NCI-H1417 treated with DMSO at 0.1 percent for 48 hours (cell line): Measurements from ENCODE around the gene SPATA31C1.
"Not testable (repeated sequence)": the region's sequence is repeated elsewhere in the genome, so short reads cannot be mapped to it uniquely, and the experiment has no call there.

ENCODE experiments used
- DNase-seq: peaks from one replicate; lab custom pipeline; 2025; lab: John Stamatoyannopoulos, UW

Gene SPATA31C1

DNA sequence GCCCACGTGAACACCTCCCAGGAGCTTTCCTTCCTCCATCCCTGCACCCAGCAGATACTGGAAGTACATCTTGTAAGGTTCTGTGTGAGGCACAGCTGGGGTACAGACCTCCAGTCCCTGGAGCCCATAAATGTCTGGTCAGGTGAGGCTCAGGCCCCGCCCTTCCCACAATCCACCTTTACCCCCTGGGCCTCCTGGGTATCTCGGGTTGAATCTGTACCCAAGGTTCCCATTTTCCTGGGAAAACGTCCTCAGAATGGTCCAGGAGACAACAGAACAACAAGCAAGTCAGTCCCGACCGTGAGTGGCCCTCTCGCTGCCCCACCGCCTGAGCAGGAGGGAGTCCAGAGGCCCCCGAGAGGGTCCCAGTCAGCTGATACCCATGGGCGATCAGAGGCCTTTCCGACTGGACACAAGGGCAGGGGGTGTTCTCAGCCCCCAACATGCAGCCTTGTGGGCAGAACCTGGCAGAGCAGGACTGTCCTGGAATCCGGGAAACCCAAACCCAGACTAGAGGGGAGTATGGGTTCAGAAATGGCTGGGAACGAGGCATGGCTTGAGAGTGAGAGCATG, 30.7 kb upstream of the SPATA31C1 start:
- DNase-seq, result no peak

DNA sequence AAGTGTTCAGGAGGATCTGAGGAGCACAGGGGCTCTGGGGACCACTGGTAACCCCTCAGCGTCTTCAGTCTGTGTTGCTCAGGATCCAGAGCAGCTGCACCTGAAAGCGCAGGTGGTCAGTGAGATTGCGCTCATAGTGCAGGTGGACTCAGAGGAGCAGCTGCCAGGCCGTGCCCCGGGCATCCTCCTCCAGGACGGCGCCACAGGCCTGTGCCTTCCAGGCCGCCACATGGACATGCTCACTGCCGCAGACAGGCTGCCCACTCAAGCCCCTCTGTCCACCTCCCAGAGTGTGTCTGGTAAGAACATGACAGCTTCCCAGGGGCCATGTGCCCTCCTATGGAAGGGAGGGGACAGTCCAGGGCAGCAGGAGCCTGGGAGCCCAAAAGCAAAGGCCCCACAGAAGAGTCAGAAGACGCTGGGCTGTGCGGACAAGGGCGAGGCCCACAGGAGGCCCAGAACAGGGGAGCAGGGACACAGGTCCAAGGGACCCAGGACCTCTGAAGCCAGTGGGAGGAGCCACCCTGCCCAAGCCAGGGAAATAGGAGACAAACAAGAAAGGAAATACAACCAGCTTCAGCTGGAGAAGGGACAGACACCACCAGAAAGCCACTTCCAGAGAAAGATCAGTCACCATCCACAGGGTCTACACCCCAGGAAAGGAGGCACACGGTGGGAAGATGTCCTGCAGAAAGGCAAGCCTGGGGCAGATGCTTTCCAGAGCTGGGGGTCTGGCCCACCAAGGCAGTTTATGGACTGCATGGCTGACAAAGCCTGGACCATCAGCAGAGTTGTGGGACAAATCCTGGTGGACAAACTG, 29.9 kb upstream of the SPATA31C1 start:
- no peak for DNase-seq

DNA sequence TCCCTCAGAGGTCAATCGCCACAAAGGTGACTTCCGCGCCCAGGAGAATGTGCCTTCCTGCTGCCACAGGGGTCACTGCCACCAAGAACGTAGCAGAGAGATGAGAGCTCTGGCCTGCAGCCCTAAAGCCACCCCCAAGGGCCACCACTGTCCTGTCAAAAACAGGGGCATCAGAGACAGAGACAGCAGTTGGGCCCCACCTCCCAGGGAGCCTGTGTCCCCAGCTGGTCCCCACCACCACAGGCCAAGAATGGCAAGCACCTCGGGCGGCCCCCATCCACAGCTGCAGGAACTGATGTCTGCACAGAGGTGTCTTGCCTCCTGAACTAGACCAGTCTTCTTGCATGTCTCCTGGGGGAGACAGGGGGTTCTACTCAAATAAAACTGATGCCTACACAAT, 29.3 kb upstream of the SPATA31C1 start:
- no peak for DNase-seq

DNA sequence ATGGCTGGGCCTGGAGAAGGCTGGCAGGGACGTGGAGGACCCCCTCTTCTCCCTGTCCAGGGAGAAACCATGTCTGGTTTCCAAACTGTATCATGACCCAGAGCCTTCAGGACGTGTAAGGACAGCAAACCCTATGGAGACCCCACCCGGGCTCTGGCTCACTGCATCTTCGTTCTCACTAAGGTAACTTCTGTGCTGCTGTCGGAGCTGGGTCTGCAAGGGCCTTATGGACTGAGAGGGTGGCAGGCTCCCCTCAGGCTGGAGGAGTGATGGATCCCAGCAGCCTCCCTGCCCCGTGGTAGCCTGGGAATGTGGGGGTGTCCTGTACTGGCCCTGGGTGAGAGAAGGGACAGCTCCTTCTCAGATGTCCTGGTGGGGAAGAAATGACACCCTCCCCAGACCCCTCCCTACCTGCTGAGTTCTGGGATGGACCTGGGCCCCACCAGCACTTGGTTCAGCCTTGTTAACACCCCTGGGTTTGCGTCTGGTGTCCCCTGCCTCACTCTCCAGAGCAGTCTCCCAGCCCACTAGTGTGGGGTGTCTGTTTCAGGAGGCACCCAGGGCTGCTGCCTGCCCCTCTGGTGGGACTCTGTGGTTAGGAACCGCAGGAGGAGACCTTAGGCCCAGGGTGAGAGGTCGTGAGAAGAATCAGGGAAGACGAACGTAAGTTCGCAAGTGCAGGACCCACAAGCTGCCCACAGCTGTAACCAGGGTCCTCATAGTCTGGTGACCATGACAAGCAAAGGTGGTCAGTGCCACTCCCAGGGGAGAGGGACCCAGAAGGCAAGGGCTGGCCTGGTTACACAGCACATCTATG, 28.5 kb upstream of the SPATA31C1 start:
- DNase-seq, result no peak

DNA sequence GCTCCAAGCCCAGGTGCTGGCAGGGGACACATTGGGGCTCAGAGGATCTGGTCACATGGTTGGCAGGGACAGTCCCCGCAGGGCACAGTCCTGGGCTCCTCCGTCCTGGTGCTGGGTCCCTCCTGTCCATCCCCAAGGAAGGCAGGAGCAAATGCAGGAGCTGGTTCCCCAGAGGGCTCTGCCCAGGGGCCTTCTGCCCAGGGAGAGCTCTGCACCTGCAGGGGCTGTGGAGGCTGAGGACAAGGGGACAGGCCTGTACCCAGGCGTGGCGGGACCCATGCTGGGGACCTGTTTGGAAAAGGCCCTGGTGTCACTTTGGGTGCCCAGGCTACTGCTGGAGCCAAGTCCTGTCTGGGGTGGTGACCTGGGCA, 27.9 kb upstream of the SPATA31C1 start:
- DNase-seq, result no peak

DNA sequence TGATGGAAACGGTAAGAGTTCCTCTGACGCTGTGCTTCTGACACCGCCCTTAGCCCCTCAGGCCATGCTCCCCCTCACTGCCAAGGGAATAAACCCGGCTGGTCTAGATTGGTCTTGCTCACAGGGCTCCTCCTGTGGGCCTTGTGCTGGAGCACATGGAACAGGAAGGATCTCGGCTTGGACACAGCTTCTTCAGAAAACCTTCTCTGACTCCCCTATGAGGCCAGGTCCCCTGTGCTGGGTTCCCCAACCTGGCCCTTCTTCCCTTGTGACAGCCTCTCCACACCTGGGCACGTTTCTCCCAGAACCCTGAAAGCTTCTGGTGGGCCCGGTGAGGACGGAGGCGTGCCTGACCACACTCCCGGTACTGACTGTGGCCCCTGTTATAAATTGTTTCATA, 26.9 kb upstream of the SPATA31C1 start:
- DNase-seq, result no peak

DNA sequence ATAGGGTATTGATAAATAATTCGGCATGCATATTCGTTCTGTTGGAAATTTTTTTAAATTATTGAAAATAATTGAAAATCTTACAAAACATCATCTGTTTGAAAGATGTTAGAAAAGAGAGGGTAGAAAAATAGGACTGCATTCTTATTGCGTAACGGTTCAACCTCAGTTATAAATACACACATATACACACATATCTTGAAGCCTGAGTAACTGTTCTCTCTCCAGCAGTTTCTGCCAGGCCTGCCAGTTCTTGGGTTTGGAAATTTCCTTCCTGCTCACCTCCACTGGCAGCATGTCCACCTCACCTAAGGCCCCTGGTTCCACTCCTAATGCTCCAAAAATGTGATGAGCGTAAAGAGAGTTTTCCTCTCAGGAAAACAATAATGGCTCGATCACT, 26.0 kb upstream of the SPATA31C1 start:
- no peak for DNase-seq

DNA sequence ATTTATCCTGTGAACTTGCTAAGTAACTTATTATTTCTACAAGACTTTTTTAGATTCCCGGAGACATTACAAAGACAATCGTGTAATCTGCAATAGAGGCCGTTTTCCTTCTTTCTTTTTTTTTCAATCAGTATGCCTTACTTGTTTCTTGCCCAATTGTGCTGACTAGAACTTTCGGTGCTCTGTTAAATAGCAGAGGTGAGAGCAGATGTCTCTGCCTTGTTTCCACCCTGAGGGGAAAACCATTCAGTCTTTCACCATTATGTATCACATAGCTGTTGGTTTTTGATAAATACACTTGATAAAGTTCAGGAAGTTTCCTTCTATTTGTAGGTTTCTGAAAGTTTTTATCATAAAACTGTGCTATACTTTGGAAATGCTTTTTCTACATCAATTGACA, 24.8 kb upstream of the SPATA31C1 start:
- no peak for DNase-seq

DNA sequence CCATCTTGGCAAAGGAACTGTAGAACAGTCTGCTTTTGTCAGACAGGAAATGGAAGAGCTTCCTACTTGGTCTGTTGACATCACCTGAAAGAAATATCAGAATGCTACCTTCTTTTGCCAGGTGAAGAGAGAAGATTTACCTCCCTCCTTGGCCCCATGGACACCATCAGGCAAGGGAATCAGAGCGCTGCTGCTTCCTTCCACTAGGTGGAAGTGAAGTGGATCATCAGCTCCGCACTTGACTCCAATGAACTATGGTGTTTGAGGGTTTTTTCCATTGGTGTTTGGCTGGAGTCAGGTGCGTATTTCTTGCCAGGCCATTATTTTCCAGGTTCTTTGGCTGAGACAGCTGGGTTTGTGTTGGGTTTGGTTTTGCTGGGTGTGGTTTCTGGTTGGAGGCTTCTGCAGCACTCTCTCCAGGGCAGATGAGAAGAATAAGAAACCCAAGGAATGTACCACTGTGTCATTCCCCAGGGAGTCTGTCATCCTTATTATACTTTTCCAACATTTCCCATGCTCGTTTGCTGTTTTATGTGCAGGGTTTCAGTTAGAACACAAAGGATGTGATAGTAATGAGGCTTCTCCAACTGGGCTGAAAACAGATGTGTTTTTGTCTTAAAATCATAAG, 22.6 kb upstream of the SPATA31C1 start:
- no peak for DNase-seq

DNA sequence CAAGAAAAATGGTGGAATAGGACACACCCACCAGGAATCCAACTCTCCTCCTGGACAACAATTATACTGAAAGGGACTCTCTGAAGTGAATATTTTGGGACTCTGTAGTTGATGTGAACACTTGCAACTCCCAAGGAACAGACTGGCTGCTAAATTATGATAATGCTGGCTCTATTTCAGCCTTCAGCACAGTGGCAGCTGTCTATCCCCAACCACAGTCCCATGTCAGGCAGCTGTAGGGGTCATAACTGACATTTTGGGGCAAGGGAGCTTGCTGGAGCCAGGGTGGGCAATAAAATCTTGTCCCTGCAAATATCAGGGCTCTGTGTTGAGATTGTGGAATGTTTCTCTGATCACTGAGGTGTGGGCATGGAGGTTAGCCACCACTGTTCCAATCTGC, 20.9 kb upstream of the SPATA31C1 start:
- DNase-seq, result no peak

DNA sequence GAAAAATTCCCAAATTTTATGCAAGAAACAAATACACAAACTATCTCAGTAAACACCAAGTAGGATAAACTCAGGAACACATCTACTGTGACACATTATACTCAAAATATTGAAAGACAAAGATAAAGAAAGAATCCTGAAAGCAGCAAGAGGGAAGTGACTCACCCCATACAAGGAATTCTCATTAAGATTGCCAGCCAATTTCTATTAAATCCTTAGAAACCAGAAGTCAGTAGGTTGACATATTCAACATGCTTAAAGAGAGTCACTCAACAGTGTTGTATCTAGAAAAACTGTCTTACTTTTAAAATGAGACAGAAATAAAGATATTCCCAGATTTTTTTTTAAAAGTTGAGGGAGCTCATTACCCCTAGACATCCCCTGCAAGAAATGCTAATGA, 19.6 kb upstream of the SPATA31C1 start:
- no peak for DNase-seq

DNA sequence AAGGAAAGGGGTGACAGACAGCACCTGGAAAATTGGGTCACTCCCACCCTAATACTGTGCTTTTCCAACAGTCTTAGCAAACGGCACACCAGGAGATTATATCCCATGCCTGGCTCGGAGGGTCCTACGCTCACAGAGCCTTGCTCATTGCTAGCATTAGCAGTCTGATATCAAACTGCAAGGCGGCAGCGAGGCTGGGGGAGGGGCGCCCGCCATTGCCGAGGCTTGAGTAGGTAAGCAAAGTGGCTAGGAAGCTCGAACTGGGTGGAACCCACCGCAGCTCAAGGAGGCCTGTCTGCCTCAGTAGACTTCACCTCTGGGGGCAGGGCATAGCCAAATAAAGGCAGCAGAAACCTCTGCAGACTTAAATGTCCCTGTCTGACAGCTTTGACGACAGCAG, 15.4 kb upstream of the SPATA31C1 start:
- not testable (repeated sequence) for DNase-seq

DNA sequence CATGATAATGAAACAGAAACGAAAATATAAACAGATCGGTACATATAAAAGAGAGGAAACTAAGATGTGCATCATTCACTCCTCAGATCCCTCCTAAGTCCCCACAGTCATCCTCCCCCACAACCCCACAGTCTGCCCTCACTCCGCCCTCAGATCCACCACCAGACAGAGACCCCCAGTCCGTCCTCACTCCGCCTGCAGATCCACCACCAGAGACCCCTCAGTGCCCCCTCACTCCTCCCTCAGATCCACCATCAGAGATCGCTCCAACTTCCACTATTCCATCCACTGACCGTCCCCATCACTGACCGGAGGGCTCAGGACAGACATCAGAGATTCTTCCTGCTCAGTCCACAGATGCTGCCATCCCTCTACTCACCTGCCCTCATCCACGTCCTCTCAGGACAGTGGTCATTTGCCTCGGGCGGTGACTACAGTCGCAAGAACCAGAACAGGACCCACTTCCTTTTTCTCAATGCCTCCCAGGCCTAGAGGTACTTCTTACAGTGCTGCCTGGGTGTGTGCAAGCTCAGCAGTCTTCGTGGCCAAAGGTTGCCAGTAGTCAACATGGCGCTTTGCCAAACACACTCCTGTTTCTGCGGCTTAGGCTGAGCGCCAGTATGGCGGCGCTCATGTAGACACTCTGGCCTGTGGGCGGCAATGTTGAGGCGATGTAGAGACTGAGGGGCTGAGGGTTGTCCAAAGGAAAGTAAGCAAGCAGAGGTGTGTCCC, 8.3 kb upstream of the SPATA31C1 start:
- DNase-seq, result no peak

DNA sequence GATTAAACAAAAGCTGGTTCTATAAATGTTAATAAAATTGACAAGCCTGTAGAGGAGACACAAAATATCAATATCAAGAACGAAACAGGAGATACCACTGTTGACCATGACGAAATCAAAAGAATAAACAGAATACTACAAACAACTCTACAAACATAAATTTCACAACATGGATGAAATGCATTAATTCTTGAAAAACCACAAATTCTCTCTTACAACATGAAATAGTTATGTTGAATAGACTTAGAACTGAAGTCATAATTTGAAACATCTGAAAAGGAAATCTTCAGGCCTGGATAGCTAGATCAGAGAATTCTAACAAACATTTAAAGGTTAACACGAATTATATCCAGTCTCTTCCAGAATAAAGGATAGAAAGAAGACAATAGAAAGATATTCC, 6.9 kb upstream of the SPATA31C1 start:
- no peak for DNase-seq

DNA sequence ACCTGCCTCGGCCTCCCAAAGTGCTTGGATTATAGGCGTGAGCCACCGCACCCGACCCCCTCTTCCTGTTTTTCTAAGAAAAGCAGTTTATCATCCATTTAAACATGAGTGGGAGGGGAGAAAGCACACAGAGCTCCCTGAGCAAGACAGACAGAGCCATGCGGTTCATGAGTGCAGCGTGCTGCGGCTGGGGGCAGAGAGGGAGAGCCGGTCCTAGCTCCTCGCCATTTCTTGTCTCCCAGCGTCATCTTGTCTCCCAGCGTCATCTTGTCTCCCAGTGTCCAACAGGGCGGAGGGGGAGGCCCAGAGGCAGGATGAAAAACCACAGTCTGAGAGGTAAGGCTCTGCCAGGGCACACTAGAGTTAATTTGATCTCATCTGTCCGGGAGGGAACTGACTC, 1.3 kb downstream of the SPATA31C1 start:
- DNase-seq, result not testable (repeated sequence)

DNA sequence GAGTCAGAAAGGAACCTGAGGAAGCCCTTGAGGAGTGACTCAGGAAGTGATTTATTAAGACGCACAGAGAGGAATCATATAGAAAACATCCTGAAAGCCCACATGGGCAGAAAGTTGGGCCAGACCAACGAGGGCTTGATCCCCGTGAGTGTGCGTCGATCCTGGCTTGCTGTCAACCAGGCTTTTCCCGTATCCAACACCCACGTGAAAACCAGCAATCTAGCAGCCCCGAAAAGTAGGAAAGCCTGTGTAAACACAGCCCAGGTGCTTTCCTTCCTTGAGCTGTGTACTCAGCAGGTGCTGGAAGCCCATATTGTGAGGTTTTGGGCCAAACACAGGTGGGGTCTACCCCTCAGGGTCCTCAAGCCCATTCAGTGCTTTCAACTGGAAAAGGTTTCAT, 3.8 kb downstream of the SPATA31C1 start:
- DNase-seq, result not testable (repeated sequence)

DNA sequence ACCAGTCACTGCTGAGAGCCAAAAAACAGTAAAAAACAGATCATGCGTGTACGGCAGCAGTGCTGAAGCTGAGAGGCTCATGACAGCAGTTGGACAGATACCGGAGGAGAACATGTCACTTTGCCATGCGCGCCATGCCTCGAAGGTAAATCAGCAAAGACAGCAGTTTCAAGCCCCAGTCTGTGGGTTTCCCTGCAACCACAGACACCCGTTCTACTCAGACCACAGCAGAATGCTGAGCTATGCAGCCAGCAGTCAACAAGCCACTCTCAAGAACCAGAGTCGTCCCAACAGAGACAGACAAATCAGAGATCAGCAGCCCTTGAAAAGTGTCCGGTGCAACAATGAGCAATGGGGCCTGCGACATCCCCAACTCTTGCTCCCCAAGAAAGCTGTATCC, 5.2 kb downstream of the SPATA31C1 start:
- DNase-seq, result not testable (repeated sequence)

DNA sequence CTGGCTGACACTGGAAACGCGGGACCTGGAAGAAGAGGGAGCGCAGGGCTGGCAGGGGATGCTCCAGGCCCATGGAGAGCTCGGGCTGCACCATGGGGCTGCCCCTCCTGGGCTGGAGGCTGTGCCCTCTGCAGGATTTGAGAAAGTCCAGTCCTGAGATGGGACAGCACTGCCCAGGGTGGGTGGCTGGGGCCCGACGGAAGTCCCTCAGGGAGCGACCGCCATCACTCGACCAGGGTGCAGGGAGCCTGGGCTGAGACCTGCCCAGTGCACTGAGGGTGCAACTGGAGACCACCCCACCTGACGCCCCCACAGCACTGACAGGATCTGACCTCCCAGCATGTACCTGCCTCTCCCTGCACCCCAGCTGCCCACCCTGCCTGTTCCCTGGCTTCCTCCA, 7.1 kb downstream of the SPATA31C1 start:
- DNase-seq, result not testable (repeated sequence)

DNA sequence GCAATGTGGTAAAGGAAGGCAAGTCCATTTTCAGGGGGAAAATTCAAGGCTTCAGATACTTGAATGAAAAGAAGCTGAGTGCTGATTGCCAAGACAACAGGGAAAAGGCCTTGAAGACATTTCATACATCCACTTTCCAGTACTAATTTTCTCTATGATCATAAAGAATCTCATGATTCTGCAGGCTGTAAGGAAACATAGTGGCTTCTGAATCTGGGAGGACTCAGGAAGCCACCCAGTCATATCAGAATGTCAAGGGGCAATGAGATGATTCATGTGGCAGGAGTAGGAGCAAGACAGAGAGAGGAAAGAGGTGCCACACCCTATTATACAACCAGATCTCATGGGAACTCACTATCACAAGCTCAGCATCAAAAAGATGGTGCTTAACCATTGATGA, 11.4 kb downstream of the SPATA31C1 start:
- DNase-seq, result not testable (repeated sequence)

DNA sequence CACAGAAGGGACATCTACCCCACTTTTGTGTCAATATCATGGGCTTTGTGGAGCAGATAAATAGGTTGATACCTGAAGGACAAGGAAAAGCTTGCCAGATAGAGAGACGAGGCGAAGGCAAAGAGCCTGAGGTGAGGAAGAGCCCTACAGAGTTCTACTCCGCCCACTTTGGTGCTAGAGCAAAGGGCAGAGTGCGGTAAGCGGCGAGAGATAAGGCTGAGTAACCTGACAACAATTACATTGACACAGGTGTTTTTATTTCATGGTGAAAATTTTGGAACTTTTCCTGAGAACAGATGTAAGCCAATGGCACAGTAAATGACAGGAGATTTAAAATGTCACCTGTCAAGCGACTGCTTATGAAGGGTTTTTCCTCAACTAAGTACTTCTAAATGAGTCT, 16.7 kb downstream of the SPATA31C1 start:
- DNase-seq, result not testable (repeated sequence)

DNA sequence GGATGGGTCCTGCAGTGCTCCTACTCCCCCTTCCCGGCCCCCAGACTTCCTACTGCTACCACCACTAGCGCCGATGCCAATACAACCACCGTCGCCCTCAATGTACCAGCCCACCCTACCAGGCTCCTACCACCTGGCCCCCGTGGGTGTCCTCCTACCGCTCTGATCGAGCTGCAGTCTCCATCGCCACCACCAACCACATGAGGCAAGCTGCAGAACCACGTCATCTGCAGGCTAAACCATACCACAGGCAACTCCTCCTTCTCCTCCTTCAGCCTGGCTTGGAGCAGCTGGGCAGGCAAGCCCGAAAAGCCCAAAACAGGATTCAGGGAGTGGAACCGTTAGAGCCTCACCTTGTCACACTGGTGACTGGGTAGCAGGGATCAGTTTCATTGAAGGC, 19.6 kb downstream of the SPATA31C1 start:
- not testable (repeated sequence) for DNase-seq

DNA sequence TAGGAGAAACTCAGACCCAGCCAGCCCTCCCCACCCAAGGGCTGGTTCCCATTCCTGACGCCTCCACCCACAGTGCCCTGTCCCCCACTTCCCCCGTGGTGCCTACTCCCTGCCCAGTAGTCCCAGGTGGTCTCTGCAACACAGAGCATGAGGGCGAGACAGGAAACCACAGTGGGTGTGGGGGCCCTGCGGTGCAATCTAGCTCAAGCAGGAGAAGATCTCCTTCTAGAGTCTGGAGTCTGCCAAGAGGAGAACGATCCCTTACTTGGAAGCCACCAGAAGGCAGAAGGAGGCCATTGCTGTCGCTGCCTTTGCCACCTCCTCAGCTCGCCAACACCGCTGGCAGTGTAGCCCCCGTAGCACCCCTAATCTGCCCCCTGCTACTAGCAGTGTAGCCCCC, 20.2 kb downstream of the SPATA31C1 start:
- not testable (repeated sequence) for DNase-seq
